Fibroblast of skin of right quadriceps (primary cell): ENCODE results near the gene LMOD2.
"Not testable (repeated sequence)": the region's sequence is repeated elsewhere in the genome, so short reads cannot be mapped to it uniquely, and the experiment has no call there.

Experiments used
- DNase-seq: peaks from one replicate; pipeline ENCODE4 v3.0.0-alpha.2; 2013

LMOD2 gene, protein sequence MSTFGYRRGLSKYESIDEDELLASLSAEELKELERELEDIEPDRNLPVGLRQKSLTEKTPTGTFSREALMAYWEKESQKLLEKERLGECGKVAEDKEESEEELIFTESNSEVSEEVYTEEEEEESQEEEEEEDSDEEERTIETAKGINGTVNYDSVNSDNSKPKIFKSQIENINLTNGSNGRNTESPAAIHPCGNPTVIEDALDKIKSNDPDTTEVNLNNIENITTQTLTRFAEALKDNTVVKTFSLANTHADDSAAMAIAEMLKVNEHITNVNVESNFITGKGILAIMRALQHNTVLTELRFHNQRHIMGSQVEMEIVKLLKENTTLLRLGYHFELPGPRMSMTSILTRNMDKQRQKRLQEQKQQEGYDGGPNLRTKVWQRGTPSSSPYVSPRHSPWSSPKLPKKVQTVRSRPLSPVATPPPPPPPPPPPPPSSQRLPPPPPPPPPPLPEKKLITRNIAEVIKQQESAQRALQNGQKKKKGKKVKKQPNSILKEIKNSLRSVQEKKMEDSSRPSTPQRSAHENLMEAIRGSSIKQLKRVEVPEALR

DNA sequence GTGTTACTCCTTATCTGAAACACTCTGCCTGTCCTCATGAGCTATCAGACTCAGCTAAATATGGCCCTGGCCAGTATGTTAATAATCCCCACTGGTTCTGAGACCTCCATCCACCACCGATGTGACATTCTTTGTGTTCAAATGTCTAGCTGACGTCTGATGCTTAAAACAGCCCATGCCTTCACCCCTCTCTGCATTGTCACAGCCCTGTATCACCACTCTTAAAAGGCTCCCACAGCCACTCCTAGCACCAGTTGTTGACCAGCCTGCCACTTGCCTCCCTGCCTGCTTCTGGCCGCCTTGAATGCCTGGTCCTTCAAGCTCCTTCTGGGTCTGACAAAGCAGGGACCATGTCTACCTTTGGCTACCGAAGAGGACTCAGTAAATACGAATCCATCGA is at the start of gene LMOD2:
Gene LMOD2 (plus strand): TSS at position 253 of the 400 bp plus-strand sequence. CDS start 98 bp downstream, at position 351.
- DNase-seq = no peak

DNA sequence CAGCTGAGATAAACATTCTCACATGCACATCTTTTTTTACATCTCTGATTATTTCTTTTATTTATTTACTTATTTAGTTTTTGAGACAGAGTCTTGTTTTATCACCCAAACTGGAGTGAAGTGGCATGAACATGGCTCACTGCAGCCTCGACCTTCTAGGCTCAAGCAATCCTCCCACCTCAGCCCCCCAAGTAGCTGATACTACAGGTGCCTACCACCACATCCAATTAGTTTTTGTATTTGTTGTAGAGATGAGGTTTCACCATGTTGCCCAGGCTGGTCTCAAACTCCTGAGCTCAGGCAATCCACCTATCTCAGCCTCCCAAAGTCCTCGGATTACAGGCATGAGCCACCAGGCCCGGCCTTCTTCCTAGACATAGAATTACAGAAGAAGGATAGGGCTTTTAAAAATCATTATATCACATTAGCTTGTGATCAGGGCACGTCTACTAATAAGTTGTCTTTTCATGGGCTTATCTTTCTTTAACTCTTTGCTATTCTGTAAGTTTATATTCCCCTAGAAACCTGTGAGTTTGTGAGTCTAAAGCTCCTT is 48.2 kb upstream of the LMOD2 start:
- DNase-seq = no peak

DNA sequence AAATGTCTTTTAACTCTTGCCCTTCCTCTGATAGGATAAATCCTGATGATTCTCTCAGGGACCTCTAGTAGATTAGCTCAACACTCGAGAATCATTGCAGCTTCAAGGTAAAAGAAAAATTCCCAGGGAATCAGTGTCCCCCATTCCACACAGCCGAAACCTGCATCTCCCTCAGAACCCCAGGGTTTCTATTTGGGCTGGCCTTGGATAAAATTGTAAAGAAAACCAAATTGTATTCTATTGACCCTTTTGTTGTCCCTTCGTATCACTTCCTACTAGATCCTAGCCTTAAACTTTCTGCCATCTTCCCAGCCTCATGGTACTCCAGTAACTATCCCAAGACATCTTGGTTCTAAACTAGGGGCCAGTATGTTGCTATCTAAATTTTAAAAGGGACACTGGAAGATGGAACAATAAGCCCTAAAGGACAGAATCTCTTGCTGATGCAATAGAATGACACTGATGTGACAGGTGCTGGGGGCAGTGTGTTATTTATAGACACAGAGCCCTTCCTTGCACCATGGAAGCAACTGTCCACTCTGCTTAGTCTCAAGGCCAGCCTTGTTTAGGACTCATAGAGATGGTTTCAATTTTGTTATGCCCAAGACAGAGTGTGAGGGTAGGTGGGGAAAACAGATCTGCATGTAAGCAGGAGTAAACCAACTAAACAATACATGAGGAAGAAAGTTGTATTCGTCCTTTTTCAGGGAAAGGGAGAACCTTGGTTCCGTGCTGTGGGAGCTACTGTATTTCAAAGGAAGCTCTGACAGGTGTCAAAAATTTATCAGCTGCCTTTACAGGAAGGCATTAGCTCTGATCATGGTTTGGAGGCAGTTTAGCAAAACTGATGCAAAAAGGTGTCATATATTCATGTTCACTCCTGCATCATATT is 46.4 kb upstream of the LMOD2 start:
- DNase-seq = no peak

DNA sequence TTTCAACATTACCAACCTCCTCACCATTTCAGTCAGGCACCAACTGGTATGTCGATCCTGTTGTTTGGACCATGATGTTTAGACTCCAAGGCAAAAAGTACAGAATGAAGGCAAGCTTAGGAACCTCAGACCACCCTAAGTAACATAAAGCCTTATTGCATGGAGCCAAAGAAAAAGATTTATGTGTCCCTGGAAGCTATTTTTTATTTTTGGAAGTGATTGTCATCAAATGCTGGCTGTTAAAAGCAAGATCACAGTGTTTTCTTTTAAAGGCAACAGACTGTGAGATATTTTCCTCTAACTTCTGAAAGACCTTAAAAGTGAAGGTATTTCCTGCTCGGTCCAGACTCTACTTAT is 45.8 kb upstream of the LMOD2 start:
- DNase-seq = no peak

DNA sequence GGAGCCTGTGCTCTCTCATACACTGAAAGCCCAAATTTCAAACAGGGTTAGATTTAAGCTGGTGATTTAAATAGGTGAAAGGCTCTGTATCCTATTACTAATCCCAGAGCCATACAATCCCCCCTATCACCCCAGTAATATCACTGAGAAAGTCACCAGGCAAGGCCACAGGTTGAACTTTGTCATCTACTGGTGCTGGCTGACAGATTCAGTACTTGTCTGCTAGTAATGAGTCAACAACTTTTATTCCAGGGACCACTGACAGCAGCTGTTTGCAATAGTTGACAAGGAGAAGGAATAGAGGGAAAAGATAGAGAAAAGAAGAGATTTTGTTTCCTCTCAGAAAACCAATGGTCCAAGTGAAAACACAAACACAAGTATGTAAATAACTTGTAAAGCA is 43.6 kb upstream of the LMOD2 start:
- DNase-seq = no peak

DNA sequence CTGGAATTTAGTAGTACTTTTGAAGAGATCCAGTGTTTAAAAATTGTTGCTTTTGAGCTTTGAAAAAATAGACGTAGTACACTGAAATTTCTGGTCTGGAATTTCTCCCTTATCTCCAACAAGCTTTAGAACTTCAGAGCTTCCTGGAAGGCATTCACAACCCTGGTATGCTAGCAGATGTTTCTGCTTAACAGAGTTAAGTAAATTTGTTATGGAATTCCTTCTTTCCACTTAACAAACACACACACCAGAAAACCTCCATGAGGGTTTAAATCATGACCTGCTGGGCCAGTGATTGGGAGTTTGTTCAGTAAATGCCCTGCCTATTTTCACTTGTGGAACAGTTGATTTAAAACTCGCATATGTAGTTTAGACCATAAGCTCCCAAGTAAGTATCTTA is 40.3 kb upstream of the LMOD2 start:
- peak; percentile 22 for DNase-seq

DNA sequence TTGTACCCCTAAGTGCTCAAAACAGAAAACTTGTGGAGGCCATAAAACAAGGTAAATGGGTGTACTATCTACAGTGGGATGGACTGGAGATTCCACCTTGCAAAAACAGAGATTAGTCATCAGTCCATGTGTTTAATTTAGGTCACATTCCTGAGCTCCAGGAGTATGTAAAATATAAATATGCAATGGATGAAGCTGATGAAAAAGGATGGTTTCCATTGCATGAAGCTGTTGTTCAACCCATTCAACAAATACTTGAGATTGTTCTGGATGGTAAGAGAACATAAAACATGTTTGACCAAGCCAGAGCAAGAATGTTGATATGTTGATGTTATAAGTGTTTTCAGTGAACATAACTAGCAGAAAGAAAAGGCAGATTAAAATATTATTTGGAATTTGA is 39.4 kb upstream of the LMOD2 start:
- no peak for DNase-seq

DNA sequence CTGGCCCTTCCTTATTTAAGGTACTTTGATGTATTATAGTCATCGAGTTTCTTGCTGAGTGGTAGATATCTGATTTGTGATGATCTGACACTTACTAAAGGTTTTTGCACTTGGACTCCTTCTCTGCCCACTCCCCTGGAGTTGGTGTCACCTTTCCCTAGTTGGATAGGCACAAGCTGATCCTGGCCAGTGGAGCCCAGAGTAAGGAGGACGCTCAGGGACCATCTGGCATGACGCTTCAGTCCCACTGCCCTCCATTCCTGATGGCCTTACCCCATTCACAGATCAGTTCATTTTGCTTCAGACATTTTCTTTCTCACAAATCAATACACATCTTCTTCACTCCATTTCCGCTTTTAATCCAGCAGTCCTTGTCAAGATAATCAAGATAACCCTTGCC is 34.0 kb upstream of the LMOD2 start:
- no peak for DNase-seq

DNA sequence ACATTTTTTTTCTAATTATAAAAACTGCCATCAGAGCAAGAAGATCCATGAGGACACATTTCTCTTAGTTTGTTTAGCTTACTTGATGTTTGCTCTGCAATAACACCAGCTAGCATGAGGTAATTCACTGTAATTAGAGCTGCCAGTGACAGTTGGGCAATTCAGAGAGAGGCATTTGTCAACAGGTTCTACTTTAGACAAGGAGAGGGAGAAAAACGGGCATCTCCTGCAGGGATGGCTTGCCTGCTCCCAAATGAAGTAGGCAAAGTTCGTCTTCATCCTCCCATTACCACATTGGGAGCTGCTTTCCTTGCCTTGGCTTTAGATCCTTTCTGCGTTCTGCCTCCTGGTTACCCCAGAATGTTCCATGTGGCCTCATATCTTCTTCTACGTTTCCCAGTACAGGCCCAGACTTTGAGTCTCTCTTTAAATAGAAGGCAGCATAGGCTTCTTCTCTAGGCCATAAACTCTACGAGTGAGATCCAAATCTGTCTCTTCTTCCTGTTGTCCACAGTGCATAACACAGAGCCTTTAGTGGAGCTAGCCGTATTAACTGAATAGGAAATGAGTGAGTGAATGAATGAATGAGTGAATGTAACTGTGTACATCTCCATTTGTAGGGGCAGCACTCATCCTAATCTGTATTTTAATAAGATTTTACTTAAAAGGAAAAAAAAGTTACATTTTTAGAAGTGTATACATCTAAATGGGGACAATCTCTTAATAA is 32.8 kb upstream of the LMOD2 start:
- DNase-seq = no peak

DNA sequence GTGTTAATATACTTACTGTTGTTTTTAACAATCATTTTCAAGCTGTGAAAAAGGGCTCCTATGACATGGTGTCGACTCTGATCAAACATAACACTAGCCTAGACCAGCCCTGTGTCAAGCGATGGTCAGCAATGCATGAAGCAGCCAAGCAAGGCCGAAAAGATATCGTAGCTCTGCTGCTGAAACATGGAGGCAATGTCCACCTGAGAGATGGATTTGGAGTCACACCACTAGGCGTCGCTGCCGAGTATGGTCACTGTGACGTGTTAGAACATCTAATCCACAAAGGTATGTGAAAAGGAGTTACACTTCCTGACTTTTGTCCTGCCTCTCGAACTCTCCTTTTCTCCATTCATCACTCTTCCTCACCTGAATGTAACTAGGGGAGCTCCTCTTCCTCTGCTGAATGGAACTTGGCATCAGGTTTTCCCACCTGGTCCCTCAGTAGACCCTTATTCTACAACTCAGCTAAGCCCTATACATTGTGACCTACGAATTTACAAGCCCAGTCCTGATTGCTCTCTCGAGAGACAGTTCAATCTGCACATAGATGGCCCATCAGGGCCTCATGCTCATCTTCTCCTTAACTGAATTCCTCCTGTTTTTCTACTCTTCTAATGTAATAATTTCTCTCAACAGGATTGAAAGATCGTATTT is 31.0 kb upstream of the LMOD2 start:
- DNase-seq = peak; percentile 2

DNA sequence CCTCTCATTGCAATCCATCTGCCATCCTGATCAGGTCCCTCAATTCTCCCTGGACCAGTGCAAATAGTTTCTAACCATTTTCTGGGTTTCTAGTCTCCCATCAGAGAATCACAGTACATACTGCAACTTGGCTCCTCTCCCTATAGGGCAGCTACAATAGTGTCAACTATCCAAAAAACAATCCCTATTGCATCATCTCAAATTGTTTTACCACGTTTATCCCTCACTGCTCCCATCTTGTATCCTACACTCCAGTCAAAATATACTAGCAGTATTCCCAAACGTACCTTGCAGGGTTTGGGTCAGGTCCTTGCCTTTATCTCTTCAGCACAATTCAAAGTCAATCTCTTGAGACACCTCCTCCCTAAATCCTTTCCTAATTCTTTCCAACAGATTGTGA is 30.4 kb upstream of the LMOD2 start:
- no peak for DNase-seq

DNA sequence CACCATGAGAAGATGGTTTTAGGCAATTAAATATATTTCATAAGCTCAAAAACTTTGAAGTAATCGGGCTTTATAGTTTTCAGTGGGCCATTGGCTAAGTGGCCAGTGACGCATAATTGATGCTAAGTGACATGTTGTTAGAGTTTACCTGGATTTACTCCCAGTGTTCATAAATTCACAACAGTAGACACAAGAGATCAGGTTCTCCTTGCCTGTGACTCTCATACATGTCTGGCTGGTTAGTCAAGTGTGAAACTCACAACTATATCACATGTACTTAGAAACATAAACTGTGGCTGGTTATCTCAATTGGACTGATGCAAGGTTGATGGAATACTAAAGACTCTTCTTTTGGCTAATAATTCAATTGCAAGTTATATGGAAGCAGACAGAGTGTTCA is 27.8 kb upstream of the LMOD2 start:
- no peak for DNase-seq

DNA sequence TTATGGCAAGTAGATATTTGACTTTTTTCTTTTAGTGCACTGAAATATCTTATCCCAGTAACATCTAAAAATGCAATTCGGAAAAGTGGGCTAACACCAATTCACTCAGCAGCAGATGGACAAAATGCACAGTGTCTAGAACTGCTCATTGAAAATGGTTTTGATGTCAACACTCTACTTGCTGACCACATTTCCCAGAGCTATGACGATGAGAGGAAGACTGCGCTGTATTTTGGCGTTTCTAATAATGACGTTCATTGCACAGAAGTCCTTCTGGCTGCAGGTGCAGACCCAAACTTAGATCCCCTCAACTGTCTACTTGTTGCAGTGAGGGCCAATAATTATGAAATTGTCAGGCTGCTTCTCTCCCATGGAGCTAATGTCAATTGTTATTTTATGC is 26.8 kb upstream of the LMOD2 start:
- no peak for DNase-seq

DNA sequence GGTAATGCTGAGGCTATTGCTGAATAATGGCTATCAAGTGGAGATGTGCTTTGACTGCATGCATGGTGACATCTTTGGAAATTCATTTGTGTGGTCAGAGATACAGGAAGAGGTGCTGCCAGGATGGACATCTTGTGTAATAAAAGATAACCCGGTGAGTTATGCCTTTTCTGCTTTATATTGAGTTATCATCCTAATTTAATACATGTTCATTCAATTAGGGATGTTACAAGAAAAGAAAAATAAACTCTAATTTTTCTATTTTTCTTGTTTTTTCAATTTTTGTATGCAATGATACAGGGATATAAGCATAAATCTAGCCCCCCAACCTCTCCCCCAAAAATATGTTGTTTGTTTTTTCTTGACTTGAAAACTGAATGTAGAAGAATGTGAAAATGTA is 26.4 kb upstream of the LMOD2 start:
- DNase-seq = no peak

DNA sequence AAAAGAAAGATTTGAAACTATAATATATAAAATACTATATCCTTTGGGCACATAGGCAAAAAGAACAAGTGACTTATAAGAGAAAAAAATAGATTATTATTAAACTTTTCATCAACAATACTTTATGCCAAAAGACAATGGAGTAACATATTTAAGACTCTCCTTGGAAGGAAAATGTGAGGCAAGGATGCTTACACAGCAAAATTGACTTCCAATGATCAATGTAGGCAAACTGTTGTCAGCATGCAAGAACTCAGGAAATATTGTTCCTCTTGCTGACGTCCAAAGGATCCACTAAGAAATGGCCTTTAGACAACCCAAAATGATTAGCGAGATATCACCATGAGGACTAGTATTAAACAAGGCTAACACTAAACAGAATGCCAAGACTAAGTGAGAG is 22.9 kb upstream of the LMOD2 start:
- no peak for DNase-seq

DNA sequence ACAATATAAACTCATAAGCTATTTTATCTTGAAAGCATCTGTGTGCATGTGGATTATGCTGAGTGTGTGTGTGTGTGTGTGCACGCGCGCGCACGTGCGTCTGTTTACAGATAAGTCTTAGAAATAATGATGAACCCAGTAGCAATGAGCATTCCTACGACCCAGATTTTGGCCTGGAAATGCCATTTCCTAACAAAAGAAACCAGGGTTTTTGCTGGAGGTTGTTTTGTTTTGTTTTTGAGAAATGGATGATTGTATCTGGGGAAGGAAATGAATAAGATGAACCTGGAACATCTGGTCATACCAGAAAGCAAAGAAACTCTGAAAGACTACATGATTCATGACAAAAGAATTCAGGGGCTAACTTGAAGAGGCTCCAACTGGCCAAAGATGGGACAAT is 22.1 kb upstream of the LMOD2 start:
- peak; percentile 67 for DNase-seq

DNA sequence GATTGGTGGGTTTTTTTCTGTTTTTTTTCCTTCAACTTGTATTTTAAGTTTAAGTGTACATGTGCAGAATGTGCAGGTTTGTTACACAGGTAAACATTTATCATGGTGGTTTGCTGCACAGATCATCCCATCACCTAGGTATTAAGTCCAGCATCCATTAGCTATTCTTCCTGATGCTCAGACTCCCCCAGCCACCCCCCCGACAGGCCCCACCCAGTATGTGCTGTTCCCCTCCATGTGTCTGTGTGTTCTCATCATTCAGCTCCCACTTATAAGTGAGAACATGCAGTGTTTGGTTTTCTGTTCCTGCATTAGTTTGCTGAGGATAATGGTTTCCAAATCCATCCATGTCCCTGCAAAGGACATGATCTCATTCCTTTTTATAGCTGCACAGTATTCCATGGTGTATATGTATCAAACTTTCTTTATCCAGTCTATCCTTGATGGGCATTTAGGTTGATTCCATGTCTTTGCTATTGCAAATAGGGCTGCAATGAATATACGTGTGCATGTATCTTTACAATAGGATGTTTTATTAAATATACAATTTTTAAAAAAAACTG is 21.6 kb upstream of the LMOD2 start:
- not testable (repeated sequence) for DNase-seq

DNA sequence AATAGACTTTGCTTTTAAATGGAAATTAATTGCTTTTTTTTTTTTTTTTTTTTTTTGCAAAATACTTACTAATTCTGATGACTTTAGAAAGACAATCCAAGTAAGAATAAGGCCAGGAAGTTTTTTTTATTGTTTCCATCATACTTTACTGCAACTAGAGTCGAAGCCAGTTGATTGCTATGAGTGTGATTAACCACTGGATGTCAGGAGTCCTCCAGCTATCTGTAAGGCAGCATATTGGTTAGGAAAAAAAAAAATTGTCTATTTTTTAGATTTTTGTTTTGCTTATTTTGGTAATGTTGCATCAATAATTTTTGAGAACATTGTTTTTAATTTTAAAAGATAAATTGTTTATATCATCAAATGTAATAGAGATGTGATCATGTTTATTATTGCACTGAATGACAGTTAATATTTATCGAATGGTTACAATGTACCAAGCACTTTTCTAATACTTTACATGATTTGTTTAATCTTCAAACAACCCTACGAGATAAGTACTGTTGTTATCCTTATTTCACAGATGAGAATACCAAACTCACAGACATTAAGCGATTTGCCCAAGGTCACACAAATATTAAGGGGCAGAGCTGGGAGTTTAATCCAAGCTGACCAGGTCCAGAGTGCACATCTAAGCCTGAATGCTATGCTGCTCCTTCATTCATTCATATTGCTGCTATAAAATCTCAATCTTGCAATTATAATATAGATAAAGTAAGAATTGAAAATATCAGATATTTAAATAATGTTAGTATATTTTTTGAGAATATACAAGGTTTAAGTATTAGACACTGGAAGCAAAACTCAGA is 19.9 kb upstream of the LMOD2 start:
- DNase-seq = peak; percentile 17

DNA sequence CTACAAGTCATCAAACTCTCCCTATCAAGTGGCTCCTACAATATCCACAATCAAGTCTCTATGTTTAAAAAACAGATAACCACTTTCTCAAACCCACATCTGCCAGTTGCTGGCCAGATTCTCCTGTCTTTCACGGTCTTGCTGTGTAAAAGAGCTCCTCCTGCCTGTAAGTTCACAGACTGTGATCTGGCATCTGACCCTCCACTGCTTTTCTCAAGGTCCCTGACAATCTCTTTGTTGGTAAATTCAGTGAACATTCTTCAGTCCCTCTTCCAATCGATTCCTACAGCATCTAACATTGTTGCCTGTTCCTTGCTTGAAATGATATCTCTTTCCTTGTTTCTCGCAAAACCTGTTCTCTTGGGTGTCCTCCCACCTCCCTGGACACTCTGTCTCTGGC is 18.5 kb upstream of the LMOD2 start:
- no peak for DNase-seq

DNA sequence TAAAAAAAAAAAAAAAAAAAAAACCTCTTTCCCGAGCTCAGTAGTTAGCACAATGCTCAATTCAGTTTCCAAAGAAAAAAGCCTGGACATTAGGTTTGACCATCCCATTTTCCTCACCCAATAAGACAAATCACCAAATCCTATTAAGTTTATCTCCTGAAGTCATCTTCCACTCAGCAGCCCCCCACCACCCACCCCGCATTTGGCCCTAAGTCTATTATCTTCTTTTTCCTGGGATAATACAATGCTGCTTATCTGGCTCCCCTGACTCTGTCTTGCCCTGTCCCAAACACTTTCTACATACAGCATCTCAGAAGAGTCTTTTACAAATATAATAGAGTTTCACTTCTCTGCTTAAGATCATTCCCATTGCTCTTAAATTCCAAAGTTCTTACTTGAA is 17.8 kb upstream of the LMOD2 start:
- no peak for DNase-seq

DNA sequence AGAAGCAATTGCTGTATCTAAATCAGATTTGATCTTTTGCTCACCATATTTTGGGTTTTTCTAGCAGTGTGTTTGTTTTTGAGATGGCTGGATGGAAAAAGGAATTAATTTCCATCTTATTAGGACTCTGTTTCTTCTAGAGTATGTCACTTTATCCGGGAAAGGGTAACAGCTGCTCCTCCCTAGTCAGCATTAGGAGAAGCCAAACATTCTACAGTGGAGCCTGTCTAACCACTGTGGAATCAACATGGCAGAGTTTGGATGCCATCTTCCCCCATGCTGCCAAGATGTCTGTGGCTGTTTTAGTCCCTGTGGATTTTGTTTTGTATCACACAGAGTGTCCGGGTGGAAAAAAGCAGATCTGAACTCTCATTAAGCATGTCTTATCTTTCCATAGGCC is 16.0 kb upstream of the LMOD2 start:
- no peak for DNase-seq
